ENCODE measurements around the gene MMP20. TPM values are rescaled to one million over a fixed set of nuclear protein-coding genes. Genes with fewer than 3 reads are reported as not detected.

The MMP20 gene
- total RNA-seq, 1 donor from 2014 or later = not detected

DNA sequence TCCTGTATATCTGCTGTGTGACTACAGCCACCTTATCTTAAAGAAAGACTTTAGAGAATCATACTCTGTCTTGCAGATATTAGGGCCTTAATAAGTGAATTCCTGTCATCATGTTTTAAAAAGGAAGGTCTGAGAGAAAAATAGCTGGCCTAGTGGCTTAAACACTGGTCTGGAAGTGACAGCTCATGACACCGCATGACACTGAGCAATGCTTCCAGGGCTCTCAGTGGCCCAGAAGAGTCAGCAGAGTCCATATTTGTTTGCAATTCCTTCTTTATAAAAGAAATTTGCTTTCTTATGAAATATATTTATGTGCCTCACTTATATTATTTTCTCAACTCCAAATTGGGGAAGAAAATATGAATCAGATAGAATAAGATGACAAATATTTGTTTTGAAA is 33.0 kb downstream of the MMP20 start:
- Mint-ChIP-seq H3K9me3 (peaks cover under 1% of the 10 kb centered on the region), H3K36me3 (ENCODE audit: low read depth) (no peaks in the 10 kb centered on the region), H3K4me1 (no peaks in the 10 kb centered on the region), H3K27ac (ENCODE audit: unreplicated experiment) (no peak overlapping the region), H3K27me3 (ENCODE audit: low read depth) (no peaks in the 10 kb centered on the region), H3K4me3 (no peak overlapping the region)
- TF ChIP-seq, protein P1, sequence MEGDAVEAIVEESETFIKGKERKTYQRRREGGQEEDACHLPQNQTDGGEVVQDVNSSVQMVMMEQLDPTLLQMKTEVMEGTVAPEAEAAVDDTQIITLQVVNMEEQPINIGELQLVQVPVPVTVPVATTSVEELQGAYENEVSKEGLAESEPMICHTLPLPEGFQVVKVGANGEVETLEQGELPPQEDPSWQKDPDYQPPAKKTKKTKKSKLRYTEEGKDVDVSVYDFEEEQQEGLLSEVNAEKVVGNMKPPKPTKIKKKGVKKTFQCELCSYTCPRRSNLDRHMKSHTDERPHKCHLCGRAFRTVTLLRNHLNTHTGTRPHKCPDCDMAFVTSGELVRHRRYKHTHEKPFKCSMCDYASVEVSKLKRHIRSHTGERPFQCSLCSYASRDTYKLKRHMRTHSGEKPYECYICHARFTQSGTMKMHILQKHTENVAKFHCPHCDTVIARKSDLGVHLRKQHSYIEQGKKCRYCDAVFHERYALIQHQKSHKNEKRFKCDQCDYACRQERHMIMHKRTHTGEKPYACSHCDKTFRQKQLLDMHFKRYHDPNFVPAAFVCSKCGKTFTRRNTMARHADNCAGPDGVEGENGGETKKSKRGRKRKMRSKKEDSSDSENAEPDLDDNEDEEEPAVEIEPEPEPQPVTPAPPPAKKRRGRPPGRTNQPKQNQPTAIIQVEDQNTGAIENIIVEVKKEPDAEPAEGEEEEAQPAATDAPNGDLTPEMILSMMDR (conservative IDR thresholded peaks at IDR 0.05) = no peak
- DNase-seq (ENCODE audit: low read depth, low spot score) = no peak

DNA sequence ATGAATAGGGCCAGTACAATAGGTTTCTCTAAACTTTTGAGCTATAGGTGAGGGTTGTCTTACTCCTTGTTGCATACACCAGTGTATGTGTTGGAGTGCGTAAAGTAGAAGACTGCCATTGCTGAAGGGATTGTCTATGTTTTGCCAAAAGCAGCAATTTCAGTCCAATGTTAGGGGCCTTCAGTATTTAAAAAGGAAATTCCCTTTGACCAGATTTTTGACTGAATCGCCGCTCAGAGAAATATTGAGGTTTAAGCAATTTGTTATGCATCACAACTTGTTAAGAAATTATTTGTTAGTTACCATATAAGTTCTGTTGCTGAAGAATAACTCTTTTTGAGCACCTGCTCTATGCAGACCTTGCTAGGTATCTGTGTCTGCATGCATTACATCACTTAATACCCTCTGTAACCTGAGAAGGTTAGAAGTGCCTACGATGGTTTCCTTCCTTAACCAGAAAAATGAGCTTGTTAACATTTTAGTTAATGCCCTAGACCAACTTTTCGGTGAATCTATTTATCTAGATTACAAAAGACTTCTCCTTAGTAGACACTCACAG is 33.9 kb downstream of the MMP20 start:
- Mint-ChIP-seq H3K4me1 (no peaks in the 10 kb centered on the region), H3K4me3 (no peak overlapping the region), H3K27ac (ENCODE audit: unreplicated experiment) (no peak overlapping the region), H3K9me3 (no peaks in the 10 kb centered on the region), H3K36me3 (ENCODE audit: low read depth) (no peaks in the 10 kb centered on the region), H3K27me3 (ENCODE audit: low read depth) (no peaks in the 10 kb centered on the region)
- TF ChIP-seq, protein P1 (conservative IDR thresholded peaks at IDR 0.05) = no peak
- DNase-seq (ENCODE audit: low read depth, low spot score) = no peak

DNA sequence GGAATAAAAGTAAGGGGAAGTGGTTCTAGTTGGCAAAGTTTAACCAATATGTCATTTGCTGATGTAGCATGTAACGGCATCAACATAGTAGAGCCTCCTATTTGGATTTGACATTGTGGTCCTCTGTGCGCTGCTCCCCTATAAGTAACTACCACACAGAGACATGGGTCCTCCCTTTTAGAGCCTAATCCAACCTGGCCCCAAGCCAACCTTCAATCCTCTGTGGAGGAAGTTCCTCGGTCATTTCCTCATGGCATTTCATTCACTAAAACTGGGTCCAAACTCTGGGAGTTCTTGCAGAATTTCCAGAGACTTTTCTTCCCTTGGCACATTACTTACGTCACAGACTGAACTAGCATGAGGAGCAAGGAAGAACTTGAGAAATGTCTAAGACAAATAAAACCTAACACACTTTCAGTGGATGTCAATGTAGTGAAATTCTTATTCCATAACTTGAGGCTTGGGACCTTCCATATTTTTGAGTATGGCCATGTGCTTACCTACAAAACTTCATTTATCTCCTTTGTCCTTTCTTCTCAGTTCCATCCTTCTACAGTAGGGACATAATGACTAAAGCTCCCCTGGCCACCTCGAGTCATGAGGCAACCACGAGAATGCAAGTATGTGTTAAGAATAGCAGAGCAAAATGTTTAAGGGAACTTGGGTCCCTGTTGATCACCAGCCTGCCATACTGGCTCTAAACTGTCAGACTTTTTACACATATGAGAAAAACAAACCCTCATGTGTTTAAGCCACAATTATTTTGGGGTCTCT is 34.7 kb downstream of the MMP20 start:
- Mint-ChIP-seq H3K4me1 (no peaks in the 10 kb centered on the region), H3K27ac (ENCODE audit: unreplicated experiment) (no peak overlapping the region), H3K4me3 (no peak overlapping the region), H3K9me3 (no peaks in the 10 kb centered on the region), H3K36me3 (ENCODE audit: low read depth) (no peaks in the 10 kb centered on the region), H3K27me3 (ENCODE audit: low read depth) (no peaks in the 10 kb centered on the region)
- no peak for DNase-seq (ENCODE audit: low read depth, low spot score)
- TF ChIP-seq, protein P1 (conservative IDR thresholded peaks at IDR 0.05) = no peak

DNA sequence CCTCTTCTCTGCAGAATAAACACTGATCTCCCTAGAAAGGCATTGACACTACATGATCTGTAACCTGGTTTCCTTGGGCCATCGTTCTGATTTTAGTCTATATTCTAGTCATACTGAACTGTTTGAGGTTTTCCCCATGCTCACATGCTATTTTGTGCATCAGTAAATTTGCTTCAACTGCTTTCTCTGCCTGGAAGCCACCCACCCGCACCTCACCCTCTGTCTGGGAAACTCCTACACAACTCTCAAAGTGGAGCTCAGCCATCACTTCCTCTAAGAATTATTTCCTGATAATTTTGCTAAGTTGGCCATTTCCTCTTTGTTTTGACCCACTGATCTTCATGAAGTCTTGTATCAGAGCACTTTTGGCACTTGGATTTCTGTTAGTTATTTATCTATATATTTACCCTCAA is 36.1 kb downstream of the MMP20 start:
- Mint-ChIP-seq H3K4me3 (no peak overlapping the region), H3K4me1 (no peaks in the 10 kb centered on the region), H3K9me3 (peaks cover 4% of the 10 kb centered on the region), H3K27ac (ENCODE audit: unreplicated experiment) (no peak overlapping the region), H3K36me3 (ENCODE audit: low read depth) (no peaks in the 10 kb centered on the region), H3K27me3 (ENCODE audit: low read depth) (no peaks in the 10 kb centered on the region)
- TF ChIP-seq, protein P1 (conservative IDR thresholded peaks at IDR 0.05) = no peak
- no peak for DNase-seq (ENCODE audit: low read depth, low spot score)

DNA sequence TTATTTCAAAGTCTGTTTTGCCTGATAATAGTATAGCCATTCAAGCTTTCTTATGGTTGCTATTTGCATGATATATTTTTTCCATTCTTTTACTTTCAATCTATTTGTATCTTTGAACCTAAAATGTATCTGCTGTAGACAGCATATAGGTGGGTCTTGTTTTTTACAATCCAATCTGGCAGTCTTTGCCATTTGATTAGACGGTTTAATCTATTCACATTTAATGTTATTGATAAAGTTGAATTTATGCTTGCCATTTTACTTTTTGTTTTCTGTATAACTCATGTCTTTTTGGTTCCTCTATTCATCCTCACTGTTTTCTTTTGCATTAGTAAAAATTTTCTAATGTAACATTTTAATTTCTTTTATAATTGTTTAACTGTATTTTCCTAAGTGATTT is 37.4 kb downstream of the MMP20 start:
- H3K36me3 Mint-ChIP-seq (ENCODE audit: low read depth) = no peaks in the 10 kb centered on the region
- DNase-seq (ENCODE audit: low read depth, low spot score) = no peak
- TF ChIP-seq, protein P1 (conservative IDR thresholded peaks at IDR 0.05) = no peak
- no peaks in the 10 kb centered on the region for H3K4me1 Mint-ChIP-seq
- no peak overlapping the region for H3K4me3 Mint-ChIP-seq
- H3K9me3 Mint-ChIP-seq = peaks cover 8% of the 10 kb centered on the region
- no peaks in the 10 kb centered on the region for H3K27me3 Mint-ChIP-seq (ENCODE audit: low read depth)
- no peak overlapping the region for H3K27ac Mint-ChIP-seq (ENCODE audit: unreplicated experiment)

Data from neural crest cell (in vitro differentiated cells).